Esophagus muscularis mucosa (tissue), 4 donors: ENCODE measurements around the gene GMDS. TPM values are rescaled to one million over a fixed set of nuclear protein-coding genes. Genes with fewer than 3 reads are reported as not detected.

Experiments used
- DNase-seq: peaks from one replicate; pipeline ENCODE4 v3.0.0-alpha.2; 2017; ENCODE audit errors: extremely low spot score
- H3K27ac ChIP-seq, 4 donors: fragments of 200-600 bp; sonication (generic); replicated peaks in 1 of 4; 1 replicate in 3 of 4; 2 replicates in 1 of 4; pipeline ENCODE4 v1.5.1; 2016 to 2019; ENCODE audit warnings: mild to moderate bottlenecking in 1 of 4
- H3K27me3 ChIP-seq, 4 donors: fragments of 200-600 bp; sonication (generic); one replicate each; pipeline versions ENCODE4 v1.5.1 to v1.6.0; 2016 to 2019
- H3K36me3 ChIP-seq, 4 donors: fragments of 200-600 bp; sonication (generic); one replicate each; pipeline ENCODE4 v1.5.1; 2016 to 2019
- H3K4me1 ChIP-seq, 4 donors: fragments of 200-600 bp; sonication (generic); one replicate each; pipeline ENCODE4 v1.5.1; 2016 to 2019
- H3K4me3 ChIP-seq, 4 donors: fragments of 200-600 bp; sonication (generic); 1 replicate in 2 of 4; 2 replicates in 2 of 4; pipeline ENCODE4 v1.5.1; 2016 to 2019; ENCODE audit warnings: mild to moderate bottlenecking in 4 of 4, moderate library complexity in 1 of 4
- H3K9me3 ChIP-seq, 4 donors: fragments of 200-600 bp; sonication (generic); 1 replicate in 3 of 4; 2 replicates in 1 of 4; pipeline ENCODE4 v1.5.1; 2016 to 2019
- CTCF ChIP-seq, 3 experiments: fragments of 200-600 bp in 2 of 3; fragments of 450-650 bp in 1 of 3; sonication (generic) in 2 of 3; IDR thresholded peaks; one replicate each; pipeline ENCODE4 v1.5.1; 2017 to 2019; ENCODE audit warnings: antibody characterized with exemption in 3 of 3, mild to moderate bottlenecking in 2 of 3, moderate library complexity in 1 of 3
- EP300 ChIP-seq: sonication (generic); formaldehyde crosslinking; IDR thresholded peaks from one replicate; pipeline ENCODE4 v1.6.1; 2017; ENCODE audit warnings: antibody characterized with exemption
- POLR2A ChIP-seq: fragments of 450-650 bp; IDR thresholded peaks from one replicate; pipeline ENCODE4 v1.6.1; 2017; ENCODE audit warnings: antibody characterized with exemption, moderate library complexity, mild to moderate bottlenecking, low read depth
- POLR2AphosphoS5 ChIP-seq, 2 donors: sonication (generic); formaldehyde crosslinking; IDR thresholded peaks; one replicate each; pipeline ENCODE4 v1.6.1; 2017; ENCODE audit warnings: antibody characterized with exemption in 2 of 2
- WGBS: methylation state at CpG from one replicate; pipeline ENCODE4 v1.1.5; 2018; 5-methylcytosine and 5-hydroxymethylcytosine counted together
- intact Hi-C: fragments of 100-400 bp; cut with DNase I; formaldehyde crosslinking; loops from one replicate; pipeline ENCODE4 v1.15.1; 2023
- total RNA-seq, 4 donors: library from RNA; depleted of rRNA; stranded (reverse); fragments of >200 nt; gene quantifications; one replicate each; pipeline versions ENCODE4 v1.1.0 to v1.2.1, GENCODE V29; 2016

GMDS gene
- total RNA-seq, 4 donors from 2014 or later: 3.6 to 14.1 (median 6.0) TPM

GRCh38 chr6:2218866-2219265 lies 26.5 kb downstream of the GMDS start:
- peaks cover 0 to 5% (median 0%) of the 10 kb centered on the region in 4 donors for H3K4me1 ChIP-seq
- DNase-seq: no peak
- no peaks in the 10 kb centered on the region for H3K9me3 ChIP-seq
- no peak for TF ChIP-seq POLR2A
- no peak for TF ChIP-seq POLR2AphosphoS5 (IDR thresholded peaks at IDR 0.05)
- no peak for TF ChIP-seq CTCF (IDR thresholded peaks at IDR 0.05)
- no peak for TF ChIP-seq EP300
- H3K27ac ChIP-seq: no peak overlapping the region
- intact Hi-C loops: no loop called here
- no peaks in the 10 kb centered on the region for H3K27me3 ChIP-seq
- WGBS: 95% methylated on average over 6 of the region's 6 CpGs
- H3K4me3 ChIP-seq: no peak overlapping the region
- H3K36me3 ChIP-seq: no peaks in the 10 kb centered on the region

GRCh38 chr6:2216794-2217383 lies 28.5 kb downstream of the GMDS start:
- H3K27ac ChIP-seq: no peak overlapping the region
- no peaks in the 10 kb centered on the region for H3K4me1 ChIP-seq
- no peak overlapping the region for H3K4me3 ChIP-seq
- H3K9me3 ChIP-seq: no peaks in the 10 kb centered on the region
- TF ChIP-seq POLR2A: no peak
- DNase-seq: no peak
- intact Hi-C loops: no loop called here
- no peaks in the 10 kb centered on the region for H3K27me3 ChIP-seq
- no peaks in the 10 kb centered on the region for H3K36me3 ChIP-seq
- 96% methylated on average over 7 of the region's 13 CpGs for WGBS

GRCh38 chr6:2215342-2215741 lies 30.1 kb downstream of the GMDS start:
- TF ChIP-seq POLR2A: no peak
- no peak for TF ChIP-seq POLR2AphosphoS5 (IDR thresholded peaks at IDR 0.05)
- TF ChIP-seq EP300: no peak
- no peak for TF ChIP-seq CTCF (IDR thresholded peaks at IDR 0.05)
- Histone ChIP-seq H3K27me3 (no peaks in the 10 kb centered on the region), H3K4me1 (no peaks in the 10 kb centered on the region), H3K27ac (no peak overlapping the region), H3K36me3 (no peaks in the 10 kb centered on the region), H3K4me3 (no peak overlapping the region), H3K9me3 (no peaks in the 10 kb centered on the region)
- DNase-seq: no peak
- intact Hi-C loops: no loop called here
- WGBS: 85% methylated on average over 3 of the region's 3 CpGs

GRCh38 chr6:2213086-2213485 lies 32.3 kb downstream of the GMDS start:
- H3K27me3 ChIP-seq: no peaks in the 10 kb centered on the region
- intact Hi-C loops: no loop called here
- H3K9me3 ChIP-seq: no peaks in the 10 kb centered on the region
- no peak overlapping the region for H3K27ac ChIP-seq
- no peak overlapping the region for H3K4me3 ChIP-seq
- TF ChIP-seq EP300 (no peak), POLR2AphosphoS5 (IDR thresholded peaks at IDR 0.05) (no peak), POLR2A (no peak), CTCF (IDR thresholded peaks at IDR 0.05) (no peak)
- DNase-seq: no peak
- no peaks in the 10 kb centered on the region for H3K36me3 ChIP-seq
- H3K4me1 ChIP-seq: no peaks in the 10 kb centered on the region
- WGBS: 88% methylated on average over 2 of the region's 2 CpGs

GRCh38 chr6:2209226-2209809 lies 36.1 kb downstream of the GMDS start:
- Histone ChIP-seq H3K4me3 (no peak overlapping the region), H3K27me3 (no peaks in the 10 kb centered on the region), H3K4me1 (no peaks in the 10 kb centered on the region), H3K36me3 (no peaks in the 10 kb centered on the region), H3K9me3 (no peaks in the 10 kb centered on the region), H3K27ac (no peak overlapping the region)
- TF ChIP-seq EP300 (no peak), CTCF (IDR thresholded peaks at IDR 0.05) (peak; percentile 30 to 39 (median 33))
- intact Hi-C loops: loop anchor here (5.0 kb wide), 1 partner anchor 238 kb away; no protein-coding TSS in a partner anchor
- WGBS: 59% methylated on average over 6 of the region's 6 CpGs
- DNase-seq: no peak
